ENCODE measurements around the gene ACOT6.
"Not testable (repeated sequence)": the region's sequence is repeated elsewhere in the genome, so short reads cannot be mapped to it uniquely, and the experiment has no call there.

Gene ACOT6

GRCh38 chr14:73644531-73645247, 32.4 kb downstream of the ACOT6 start, which contains the start of gene DNAL1:
Gene DNAL1 (plus strand): TSS chr14:73644986. CDS start chr14:73645040, 54 bp downstream.
- peak; percentile 77 to 89 for DNase-seq (ENCODE audit: low read depth in 1 of 2, low spot score in 1 of 2)

DNA sequence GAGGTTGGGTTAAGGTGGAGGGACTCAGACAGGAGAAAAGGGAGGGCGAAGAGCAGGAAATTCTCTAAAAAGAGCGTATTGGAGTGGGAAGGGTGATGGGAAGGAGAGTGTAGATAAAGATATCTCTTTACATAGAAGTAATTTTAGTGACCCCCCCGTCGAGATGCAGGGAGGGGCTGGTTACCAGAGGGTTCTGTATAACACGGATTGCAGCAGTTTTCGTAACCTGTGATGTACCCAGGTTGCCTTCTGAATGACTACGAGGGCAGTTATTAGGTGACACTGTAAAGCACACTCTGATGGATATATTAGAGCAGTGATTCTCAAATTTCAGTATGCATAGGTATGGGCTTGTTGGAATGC, 32.9 kb downstream of the ACOT6 start:
- DNase-seq (ENCODE audit: low read depth in 1 of 2, low spot score in 1 of 2) = no peak

DNA sequence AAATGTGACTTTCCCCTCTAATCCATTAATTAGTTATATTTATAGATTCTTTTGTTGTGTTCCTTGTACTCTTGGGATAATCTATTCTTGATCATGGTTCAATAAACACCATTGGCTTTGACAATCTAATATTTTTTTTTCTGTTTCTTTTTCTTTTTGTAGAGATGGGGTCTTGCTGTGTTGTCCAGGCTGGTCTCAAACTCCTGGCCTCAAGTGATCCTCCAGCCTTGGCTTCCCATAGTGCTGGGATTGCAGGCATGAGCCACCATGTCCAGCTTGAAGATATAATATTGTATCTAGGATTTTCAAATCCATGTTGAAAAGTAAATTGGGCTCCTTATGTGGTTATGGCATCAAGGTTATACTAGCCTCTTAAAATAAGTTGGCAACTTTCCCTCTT, 38.7 kb downstream of the ACOT6 start:
- no peak for DNase-seq (ENCODE audit: low read depth in 1 of 2, low spot score in 1 of 2)

- no peak for DNase-seq (ENCODE audit: low read depth in 1 of 2, low spot score in 1 of 2)
These were observed 43.5 kb downstream of the ACOT6 start for GRCh38 chr14:73655851-73656250.

DNA sequence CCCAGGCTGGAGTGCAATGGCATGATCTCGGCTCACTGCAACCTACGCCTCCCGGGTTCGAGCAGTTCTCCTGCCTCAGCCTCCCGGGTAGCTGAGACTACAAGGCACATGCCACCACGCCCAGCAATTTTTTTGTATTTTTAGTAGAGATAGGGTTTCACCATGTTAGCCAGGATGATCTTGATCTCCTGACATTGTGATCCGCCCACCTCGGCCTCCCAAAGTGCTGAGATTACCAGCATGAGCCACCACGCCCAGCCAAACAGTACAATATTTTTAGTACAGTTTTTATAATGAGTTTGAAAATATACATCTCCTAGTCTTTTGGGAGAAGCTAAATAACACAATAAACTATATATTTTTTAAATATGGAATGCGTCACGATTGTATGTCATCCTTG, 46.9 kb downstream of the ACOT6 start:
- DNase-seq (ENCODE audit: low read depth in 1 of 2, low spot score in 1 of 2) = not testable (repeated sequence)

DNA sequence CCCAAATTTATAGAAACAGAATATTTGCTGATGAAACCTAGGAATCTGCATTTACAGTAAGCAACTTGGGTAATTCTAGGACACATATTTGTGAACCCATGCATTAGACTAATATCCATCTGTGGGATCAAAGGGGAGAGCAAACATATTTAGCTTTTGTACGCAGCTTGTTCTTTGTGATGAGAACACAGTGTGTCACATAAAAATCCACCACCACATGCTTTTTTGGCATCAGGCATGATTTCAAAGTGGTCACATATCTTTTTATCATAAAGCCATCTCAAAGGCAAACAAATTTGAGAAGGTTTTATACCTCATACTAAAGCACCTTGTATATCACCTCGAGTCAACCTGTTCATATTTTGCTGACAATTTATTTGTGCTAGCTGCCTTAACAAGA, 48.2 kb downstream of the ACOT6 start:
- no peak for DNase-seq (ENCODE audit: low read depth in 1 of 2, low spot score in 1 of 2)

DNA sequence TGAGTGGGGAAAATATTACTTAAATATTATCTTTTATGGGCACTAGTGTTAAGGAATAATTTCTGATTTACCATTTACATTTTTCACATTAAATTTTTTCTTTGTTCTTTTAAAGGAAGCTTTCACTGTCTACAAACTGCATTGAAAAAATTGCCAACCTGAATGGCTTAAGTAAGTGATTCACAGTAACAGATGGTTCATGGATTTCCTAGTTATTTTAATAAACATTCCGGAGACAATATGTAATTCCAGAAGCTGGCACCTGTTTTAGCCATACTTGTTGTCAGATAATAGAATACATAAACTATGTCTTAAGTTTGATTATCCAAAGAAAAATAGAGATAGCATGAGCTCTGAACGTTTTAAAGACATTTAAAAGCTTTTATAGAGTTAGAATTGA, 49.6 kb downstream of the ACOT6 start:
- no peak for DNase-seq (ENCODE audit: low read depth in 1 of 2, low spot score in 1 of 2)

DNA sequence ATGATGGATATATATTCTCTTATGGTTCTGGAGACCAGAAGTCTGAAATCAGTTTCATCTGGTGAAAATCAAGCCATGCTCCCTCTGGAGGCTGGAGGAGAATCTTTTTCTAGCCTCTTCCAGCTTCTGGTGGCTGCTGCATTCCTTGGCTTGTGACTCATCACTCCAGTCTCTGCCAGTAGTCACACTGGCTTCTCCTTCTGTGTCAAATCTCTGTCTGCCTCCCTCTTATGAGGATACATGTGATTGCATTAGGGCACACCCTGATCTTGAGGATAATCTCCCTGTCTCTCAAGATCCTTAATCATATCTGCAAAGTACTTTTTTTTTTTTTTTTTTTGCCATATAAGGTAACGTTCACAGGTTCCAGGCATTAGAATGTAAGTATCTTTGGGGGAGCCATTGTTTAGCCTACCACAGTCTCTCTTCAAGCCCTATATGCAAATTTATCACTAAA, 50.2 kb downstream of the ACOT6 start:
- DNase-seq (ENCODE audit: low read depth in 1 of 2, low spot score in 1 of 2) = no peak

DNA sequence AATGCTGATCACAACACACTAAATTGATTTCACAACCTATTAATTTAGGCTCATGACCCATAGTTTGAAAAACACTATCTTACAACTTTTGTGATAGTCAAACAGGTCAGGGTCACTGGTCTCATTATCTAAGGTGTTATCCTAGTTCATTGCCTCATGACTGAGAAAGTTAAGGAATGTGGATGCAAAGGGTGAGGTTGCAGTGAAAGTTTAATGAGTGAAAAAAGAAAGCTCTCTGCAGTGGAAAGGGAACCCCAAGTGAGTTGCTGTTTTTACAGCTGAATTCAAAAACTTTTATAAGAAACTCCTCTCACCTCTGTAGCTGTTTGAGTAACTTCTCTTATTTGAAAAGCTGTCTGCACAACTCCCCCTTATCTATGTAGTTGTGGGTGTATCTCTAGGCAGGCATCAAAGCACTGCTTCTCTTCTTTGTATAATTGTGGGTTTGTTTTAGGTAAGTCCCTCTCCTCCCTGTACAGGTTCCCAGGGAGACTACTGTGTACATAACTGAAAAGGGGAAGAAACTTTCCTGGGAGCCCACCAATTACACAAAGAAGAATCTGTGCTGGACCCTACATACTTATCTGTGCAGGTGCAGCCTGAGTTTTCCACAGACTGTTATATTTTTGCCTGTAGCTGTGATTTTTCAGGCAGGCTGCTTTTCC, 51.4 kb downstream of the ACOT6 start:
- DNase-seq (ENCODE audit: low read depth in 1 of 2, low spot score in 1 of 2) = no peak

- no peak for DNase-seq (ENCODE audit: low read depth in 1 of 2, low spot score in 1 of 2)
These were observed 52.8 kb downstream of the ACOT6 start for GRCh38 chr14:73665130-73665529.

DNA sequence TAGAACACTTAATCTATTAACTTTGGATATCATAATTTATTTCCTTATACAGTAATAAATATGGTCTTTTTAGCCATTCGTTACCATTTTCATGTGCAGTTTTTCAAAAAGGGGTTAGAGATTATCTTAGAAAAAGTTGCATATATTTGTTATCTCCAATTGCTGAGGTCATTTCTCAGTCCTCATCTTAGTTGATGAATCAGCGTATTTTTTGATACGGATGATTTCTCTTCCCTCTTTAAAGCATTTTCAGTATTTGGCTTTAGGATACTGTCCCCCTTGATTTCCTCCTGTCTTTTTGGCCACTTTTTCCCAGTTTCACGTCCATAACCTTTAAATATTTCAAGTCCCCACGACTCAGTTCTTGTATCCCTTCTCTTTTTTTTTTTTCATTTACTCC, 54.3 kb downstream of the ACOT6 start:
- DNase-seq (ENCODE audit: low read depth in 1 of 2, low spot score in 1 of 2) = no peak

DNA sequence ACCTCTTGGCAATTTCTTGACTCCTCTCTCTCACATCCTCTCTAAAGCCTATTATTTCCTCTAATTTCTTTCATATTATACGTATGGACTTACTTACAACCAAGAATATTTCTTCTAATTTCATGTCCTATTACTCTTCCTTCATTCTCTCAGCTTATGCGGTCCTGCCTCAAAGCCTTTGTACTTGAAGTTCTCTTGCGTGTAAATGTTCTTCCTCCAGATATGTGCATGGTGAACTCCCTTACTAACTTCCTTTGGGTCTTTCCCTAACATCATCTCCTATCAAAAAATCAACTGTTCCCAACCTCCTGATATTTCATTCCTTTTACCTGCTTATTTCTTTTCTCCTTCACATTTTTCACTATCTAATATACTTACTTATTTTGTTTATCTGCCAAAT, 55.5 kb downstream of the ACOT6 start:
- DNase-seq (ENCODE audit: low read depth in 1 of 2, low spot score in 1 of 2) = no peak

Data from activated T-helper 1 cell treated with anti-CD3 and anti-CD28 coated beads, Interleukin-2, amount 50 U/mL, for 16 hours (primary cell).